ENCODE results near the gene GET4. TPM values are rescaled to one million over a fixed set of nuclear protein-coding genes. Genes with fewer than 3 reads are reported as not detected.

The GET4 gene
- total and polyA plus RNA-seq, 2 of the 8 experiments (the other 6 are each of a cell fraction or from before 2014, with no cell fraction given) = 56.7 to 74.1 TPM

GRCh38 chr7:899806-900205 lies 23.5 kb downstream of the GET4 start (continued):
- TF ChIP-seq NANOG (IDR thresholded peaks at IDR 0.05; ENCODE audit: insufficient read depth, low read depth, low read length, poor library complexity, severe bottlenecking) (no peak), HDAC6 (IDR thresholded peaks at IDR 0.05; ENCODE audit: low read depth, low read length) (no peak), CTBP2 (IDR thresholded peaks at IDR 0.05; ENCODE audit: borderline replicate concordance, insufficient read depth, insufficient read length, low read length) (no peak), TEAD4 (IDR thresholded peaks at IDR 0.05; ENCODE audit: low read depth, low read length) (no peak)

Data from H1 (cell line).